Measurements from ENCODE around the gene ZFYVE28.

Gene ZFYVE28

GRCh38 chr4:2264481-2265041 is 153.9 kb downstream of the ZFYVE28 start:
- H3K27me3 ChIP-seq (ENCODE audit: control insufficient read depth, insufficient read depth, low read length): no peaks in the 10 kb centered on the region
- no peak for TF ChIP-seq CTCF (IDR thresholded peaks at IDR 0.05)
- no peaks in the 10 kb centered on the region for H3K9me3 ChIP-seq (ENCODE audit: control insufficient read depth, low read length)
- H3K36me3 ChIP-seq (ENCODE audit: control insufficient read depth, insufficient read depth, low read length): no peaks in the 10 kb centered on the region
- no peak overlapping the region for H3K4me2 ChIP-seq (ENCODE audit: low read length)
- peaks cover 10% of the 10 kb centered on the region for H3K4me1 ChIP-seq
- no peak overlapping the region for H3K4me3 ChIP-seq (ENCODE audit: low read depth, low read length)
- no peak overlapping the region for H3K9ac ChIP-seq
- peaks cover 5% of the 10 kb centered on the region for H3K79me2 ChIP-seq
- H2AFZ ChIP-seq: no peak overlapping the region
- H3K27ac ChIP-seq: no peak overlapping the region

- no peak for TF ChIP-seq CTCF (IDR thresholded peaks at IDR 0.05)
- no peak overlapping the region for H3K27ac ChIP-seq
- H2AFZ ChIP-seq: no peak overlapping the region
- H3K4me3 ChIP-seq (ENCODE audit: low read depth, low read length): no peak overlapping the region
- no peak overlapping the region for H3K9ac ChIP-seq
- no peaks in the 10 kb centered on the region for H3K27me3 ChIP-seq (ENCODE audit: control insufficient read depth, insufficient read depth, low read length)
- no peaks in the 10 kb centered on the region for H3K9me3 ChIP-seq (ENCODE audit: control insufficient read depth, low read length)
- no peaks in the 10 kb centered on the region for H3K36me3 ChIP-seq (ENCODE audit: control insufficient read depth, insufficient read depth, low read length)
- peaks cover 13% of the 10 kb centered on the region for H3K4me1 ChIP-seq
- H3K4me2 ChIP-seq (ENCODE audit: low read length): no peak overlapping the region
- H3K79me2 ChIP-seq: peaks cover 5% of the 10 kb centered on the region
These were observed 154.5 kb downstream of the ZFYVE28 start for GRCh38 chr4:2263926-2264321.

- Histone ChIP-seq H2AFZ (peak overlapping the region; percentile 86), H3K9me3 (ENCODE audit: control insufficient read depth, low read length) (no peaks in the 10 kb centered on the region), H3K9ac (no peak overlapping the region), H3K36me3 (ENCODE audit: control insufficient read depth, insufficient read depth, low read length) (no peaks in the 10 kb centered on the region), H3K27ac (peak overlapping the region; percentile 82), H3K4me1 (peaks cover 15% of the 10 kb centered on the region), H3K79me2 (peaks cover 5% of the 10 kb centered on the region), H3K4me2 (ENCODE audit: low read length) (peak overlapping the region; percentile 79), H3K27me3 (ENCODE audit: control insufficient read depth, insufficient read depth, low read length) (no peaks in the 10 kb centered on the region), H3K4me3 (ENCODE audit: low read depth, low read length) (peak overlapping the region; percentile 63)
- TF ChIP-seq CTCF (IDR thresholded peaks at IDR 0.05): no peak
These were observed 155.5 kb downstream of the ZFYVE28 start for GRCh38 chr4:2262944-2263250.

- Histone ChIP-seq H2AFZ (peak overlapping the region; percentile 86), H3K4me2 (ENCODE audit: low read length) (peak overlapping the region; percentile 79), H3K4me1 (peaks cover 15% of the 10 kb centered on the region), H3K9me3 (ENCODE audit: control insufficient read depth, low read length) (no peaks in the 10 kb centered on the region), H3K4me3 (ENCODE audit: low read depth, low read length) (peak overlapping the region; percentile 63), H3K9ac (no peak overlapping the region), H3K79me2 (peaks cover 5% of the 10 kb centered on the region), H3K36me3 (ENCODE audit: control insufficient read depth, insufficient read depth, low read length) (no peaks in the 10 kb centered on the region), H3K27ac (peak overlapping the region; percentile 82), H3K27me3 (ENCODE audit: control insufficient read depth, insufficient read depth, low read length) (no peaks in the 10 kb centered on the region)
- no peak for TF ChIP-seq CTCF (IDR thresholded peaks at IDR 0.05)
These were observed 156.1 kb downstream of the ZFYVE28 start for GRCh38 chr4:2262145-2262943.

- no peak for TF ChIP-seq CTCF (IDR thresholded peaks at IDR 0.05)
- no peaks in the 10 kb centered on the region for H3K36me3 ChIP-seq (ENCODE audit: control insufficient read depth, insufficient read depth, low read length)
- H3K4me3 ChIP-seq (ENCODE audit: low read depth, low read length): peak within 1 kb of the TSS; percentile 86
- no peaks in the 10 kb centered on the region for H3K27me3 ChIP-seq (ENCODE audit: control insufficient read depth, insufficient read depth, low read length)
- H3K9ac ChIP-seq: no peak within 1 kb of the TSS
- peak within 1 kb of the TSS; percentile 82 for H3K27ac ChIP-seq
- peak within 1 kb of the TSS; percentile 89 for H3K4me2 ChIP-seq (ENCODE audit: low read length)
- H3K79me2 ChIP-seq: peaks cover 5% of the 10 kb centered on the region
- H2AFZ ChIP-seq: peak within 1 kb of the TSS; percentile 86
- no peaks in the 10 kb centered on the region for H3K9me3 ChIP-seq (ENCODE audit: control insufficient read depth, low read length)
- peaks cover 15% of the 10 kb centered on the region for H3K4me1 ChIP-seq
These were observed 156.6 kb downstream of the ZFYVE28 start, which contains the start of gene MXD4 for GRCh38 chr4:2261853-2262144. MXD4 (minus strand) TSS chr4:2262109; CDS start chr4:2261980, 129 bp downstream.
